ENCODE data around the gene TMEM144. TPM values are rescaled to one million over a fixed set of nuclear protein-coding genes. Genes with fewer than 3 reads are reported as not detected.

The TMEM144 gene
- total RNA-seq, 4 donors from 2014 or later, result 0.51 to 2.9 (median 2.3) TPM

DNA sequence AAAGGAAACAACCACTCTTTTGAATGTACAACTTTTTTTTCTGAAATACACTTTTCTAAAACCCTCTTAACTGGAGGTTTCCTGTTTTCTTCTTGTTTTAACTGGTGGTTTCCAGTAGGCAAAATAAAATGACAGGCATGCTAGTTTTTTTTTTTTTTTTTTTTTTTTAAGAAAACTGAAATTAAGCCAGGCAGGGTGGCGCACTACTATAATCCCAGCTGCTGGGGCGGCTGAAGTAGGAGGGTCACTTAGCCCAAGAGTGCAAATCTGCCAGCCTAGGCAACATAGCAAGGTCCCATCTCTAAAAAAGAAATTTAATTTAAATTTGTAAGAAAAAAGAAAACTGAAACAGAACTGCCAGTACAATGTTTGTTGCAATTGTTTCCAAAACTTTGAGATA, 44.0 kb downstream of the TMEM144 start:
- in situ Hi-C loops (cut with MboI; ENCODE audit: low sequenced_read_pairs in 4 of 4) (loop anchor here (5.0 to 10.0 kb wide), 4 partner anchors 59 to 371 kb away; no protein-coding TSS in a partner anchor), intact Hi-C loops (cut with DNase I; ENCODE audit: low total_unique reads) (loop anchor here (2.0 to 10.0 kb wide), 2 partner anchors 261 to 1191 kb away; no protein-coding TSS in a partner anchor)
- Histone ChIP-seq H3K4me3 (no peak overlapping the region), H3K27me3 (no peaks in the 10 kb centered on the region), H3K4me1 (no peaks in the 10 kb centered on the region), H3K9me3 (no peaks in the 10 kb centered on the region), H3K27ac (no peak overlapping the region), H3K36me3 (no peaks in the 10 kb centered on the region)
- ATAC-seq (no peak), DNase-seq (no peak)
- TF ChIP-seq CTCF (IDR thresholded peaks at IDR 0.05 in 4 of 5, conservative IDR thresholded peaks at IDR 0.05 in 1 of 5), result no peak
- TF ChIP-seq POLR2A (IDR thresholded peaks at IDR 0.05), result no peak

- Histone ChIP-seq H3K9me3 (no peaks in the 10 kb centered on the region), H3K27me3 (no peaks in the 10 kb centered on the region), H3K4me3 (no peak overlapping the region), H3K27ac (no peak overlapping the region), H3K4me1 (no peaks in the 10 kb centered on the region), H3K36me3 (no peaks in the 10 kb centered on the region)
- intact Hi-C loops (cut with DNase I; ENCODE audit: low total_unique reads) (loop anchor here (2.0 to 10.0 kb wide), 3 partner anchors 64 to 1189 kb away; no protein-coding TSS in a partner anchor), in situ Hi-C loops (cut with MboI; ENCODE audit: low sequenced_read_pairs in 4 of 4) (loop anchor here in 3 of 4 donors (10.0 kb wide), 3 partner anchors 61 to 369 kb away; no protein-coding TSS in a partner anchor)
- TF ChIP-seq CTCF (IDR thresholded peaks at IDR 0.05 in 4 of 5, conservative IDR thresholded peaks at IDR 0.05 in 1 of 5), result peak; percentile 28 to 73 (median 48)
- no peak for TF ChIP-seq POLR2A (IDR thresholded peaks at IDR 0.05)
- ATAC-seq (peak in 1 of 2 donors; percentile 62), DNase-seq (no peak)
Observed at GRCh38 chr4:158255727-158256324, 45.5 kb downstream of the TMEM144 start.

GRCh38 chr4:158259955-158260575, 49.8 kb downstream of the TMEM144 start:
- DNase-seq (no peak), ATAC-seq (no peak)
- Histone ChIP-seq H3K36me3 (no peaks in the 10 kb centered on the region), H3K9me3 (no peaks in the 10 kb centered on the region), H3K27me3 (no peaks in the 10 kb centered on the region), H3K4me3 (no peak overlapping the region), H3K4me1 (no peaks in the 10 kb centered on the region), H3K27ac (no peak overlapping the region)
- intact Hi-C loops (cut with DNase I; ENCODE audit: low total_unique reads) (loop anchor here (5.0 to 10.0 kb wide), 2 partner anchors 68 to 1185 kb away; no protein-coding TSS in a partner anchor), in situ Hi-C loops (cut with MboI; ENCODE audit: low sequenced_read_pairs in 4 of 4) (loop anchor here in 3 of 4 donors (10.0 kb wide), 3 partner anchors 65 to 365 kb away; no protein-coding TSS in a partner anchor)
- TF ChIP-seq CTCF (IDR thresholded peaks at IDR 0.05 in 4 of 5, conservative IDR thresholded peaks at IDR 0.05 in 1 of 5) (peak in 2 of 5 experiments; percentile 9 to 20), POLR2A (IDR thresholded peaks at IDR 0.05) (no peak)

GRCh38 chr4:158261480-158261879, 51.2 kb downstream of the TMEM144 start:
- no peak for DNase-seq
- H3K4me3 ChIP-seq, result no peak overlapping the region
- intact Hi-C loops (cut with DNase I; ENCODE audit: low total_unique reads), result no loop called here
- no peak for TF ChIP-seq POLR2A (IDR thresholded peaks at IDR 0.05)
- no peak for TF ChIP-seq CTCF (IDR thresholded peaks at IDR 0.05 in 4 of 5, conservative IDR thresholded peaks at IDR 0.05 in 1 of 5)
- in situ Hi-C loops (cut with MboI; ENCODE audit: low sequenced_read_pairs in 4 of 4), result no loop called here
- no peaks in the 10 kb centered on the region for H3K27me3 ChIP-seq
- no peaks in the 10 kb centered on the region for H3K36me3 ChIP-seq
- no peak for ATAC-seq
- H3K27ac ChIP-seq, result no peak overlapping the region
- H3K9me3 ChIP-seq, result no peaks in the 10 kb centered on the region
- no peaks in the 10 kb centered on the region for H3K4me1 ChIP-seq

Data from gastrocnemius medialis (tissue), 4 donors.